Middle frontal gyrus (tissue), 1 donor: ENCODE data around the gene FRY.
A peak's percentile ranks its signal among the peaks of the same experiment; 100 is the strongest.

Experiments used
- DNase-seq: peaks from one replicate; pipeline ENCODE4 v3.0.0-alpha.2; 2015; ENCODE audit warnings: low spot score; ENCODE audit errors: extremely low spot score

FRY gene

GRCh38 chr13:32126278-32126677, 94.7 kb downstream of the FRY start:
- no peak for DNase-seq

GRCh38 chr13:32126756-32127155, 95.2 kb downstream of the FRY start:
- no peak for DNase-seq

GRCh38 chr13:32127691-32128090, 96.1 kb downstream of the FRY start:
- DNase-seq: no peak

- no peak for DNase-seq
These were observed 102.9 kb downstream of the FRY start for GRCh38 chr13:32134241-32135055.

GRCh38 chr13:32135056-32135390, 103.4 kb downstream of the FRY start:
- DNase-seq: no peak

- DNase-seq: no peak
These were observed 104.1 kb downstream of the FRY start for GRCh38 chr13:32135655-32136054.

GRCh38 chr13:32136061-32136460, 104.5 kb downstream of the FRY start:
- DNase-seq: no peak

GRCh38 chr13:32136716-32137115, 105.1 kb downstream of the FRY start:
- DNase-seq: no peak

GRCh38 chr13:32139251-32139650, 107.7 kb downstream of the FRY start:
- no peak for DNase-seq

- no peak for DNase-seq
These were observed 108.5 kb downstream of the FRY start for GRCh38 chr13:32140109-32140508.

- DNase-seq: no peak
These were observed 109.9 kb downstream of the FRY start for GRCh38 chr13:32141462-32141861.

GRCh38 chr13:32142115-32142514, 110.5 kb downstream of the FRY start:
- no peak for DNase-seq

- no peak for DNase-seq
These were observed 111.4 kb downstream of the FRY start for GRCh38 chr13:32142956-32143375.

GRCh38 chr13:32147193-32147592, 115.6 kb downstream of the FRY start:
- DNase-seq: no peak

- DNase-seq: no peak
These were observed 116.4 kb downstream of the FRY start for GRCh38 chr13:32147976-32148375.

- DNase-seq: no peak
These were observed 118.7 kb downstream of the FRY start for GRCh38 chr13:32150239-32150638.

- no peak for DNase-seq
These were observed 119.2 kb downstream of the FRY start for GRCh38 chr13:32150794-32151193.

GRCh38 chr13:32151240-32151639, 119.7 kb downstream of the FRY start:
- no peak for DNase-seq

- DNase-seq: no peak
These were observed 121.5 kb downstream of the FRY start for GRCh38 chr13:32153056-32153455.

GRCh38 chr13:32159137-32159869, 127.7 kb downstream of the FRY start:
- DNase-seq: no peak

- DNase-seq: no peak
These were observed 130.9 kb downstream of the FRY start for GRCh38 chr13:32162395-32163005.

- DNase-seq: peak; percentile 13
These were observed 133.2 kb downstream of the FRY start for GRCh38 chr13:32164622-32165268.
